Suppressor macrophage treated with lipopolysaccharide for 1 hour (primary cell): Measurements from ENCODE around the gene WNT2.
"Not testable (repeated sequence)": the region's sequence is repeated elsewhere in the genome, so short reads cannot be mapped to it uniquely, and the experiment has no call there.

ENCODE experiments used
- DNase-seq, 3 donors: peaks; one replicate each; pipeline ENCODE4 v3.0.0-alpha.2; 2020 to 2022

The WNT2 gene

GRCh38 chr7:117302396-117302795, 20.5 kb downstream of the WNT2 start:
- DNase-seq: no peak

GRCh38 chr7:117300506-117300905, 22.4 kb downstream of the WNT2 start:
- DNase-seq: not testable (repeated sequence)

- no peak for DNase-seq
These were observed 25.3 kb downstream of the WNT2 start for GRCh38 chr7:117297606-117298005.

- no peak for DNase-seq
These were observed 26.8 kb downstream of the WNT2 start for GRCh38 chr7:117296066-117296465.

GRCh38 chr7:117285826-117286225, 37.0 kb downstream of the WNT2 start:
- DNase-seq: no peak

- no peak for DNase-seq
These were observed 38.2 kb downstream of the WNT2 start for GRCh38 chr7:117284692-117285091.

- no peak for DNase-seq
These were observed 39.1 kb downstream of the WNT2 start for GRCh38 chr7:117283779-117284178.

GRCh38 chr7:117283371-117283770, 39.5 kb downstream of the WNT2 start:
- DNase-seq: no peak

- no peak for DNase-seq
These were observed 40.5 kb downstream of the WNT2 start for GRCh38 chr7:117282239-117282812.

GRCh38 chr7:117281562-117281961, 41.3 kb downstream of the WNT2 start:
- no peak for DNase-seq

GRCh38 chr7:117279931-117280557, 42.8 kb downstream of the WNT2 start:
- no peak for DNase-seq

- no peak for DNase-seq
These were observed 43.7 kb downstream of the WNT2 start for GRCh38 chr7:117279203-117279602.

GRCh38 chr7:117278040-117278439, 44.8 kb downstream of the WNT2 start:
- no peak for DNase-seq

- no peak for DNase-seq
These were observed 45.3 kb downstream of the WNT2 start for GRCh38 chr7:117277576-117277975.

- DNase-seq: no peak
These were observed 47.9 kb downstream of the WNT2 start for GRCh38 chr7:117274951-117275350.

GRCh38 chr7:117273814-117274225, 49.0 kb downstream of the WNT2 start:
- DNase-seq: no peak

GRCh38 chr7:117273325-117273724, 49.5 kb downstream of the WNT2 start:
- no peak for DNase-seq

- no peak for DNase-seq
These were observed 50.7 kb downstream of the WNT2 start for GRCh38 chr7:117272017-117272759.

- DNase-seq: no peak
These were observed 51.3 kb downstream of the WNT2 start for GRCh38 chr7:117271566-117271965.

- no peak for DNase-seq
These were observed 52.5 kb downstream of the WNT2 start for GRCh38 chr7:117270371-117270770.

GRCh38 chr7:117269886-117270285, 53.0 kb downstream of the WNT2 start:
- DNase-seq: no peak

- peak in 2 of 3 donors; percentile 7 to 54 for DNase-seq
These were observed 53.4 kb downstream of the WNT2 start for GRCh38 chr7:117269417-117269816.

- no peak for DNase-seq
These were observed 58.1 kb downstream of the WNT2 start for GRCh38 chr7:117264716-117265115.

GRCh38 chr7:117262546-117262945, 60.3 kb downstream of the WNT2 start:
- DNase-seq: no peak
